Astrocyte of the hippocampus (primary cell): ENCODE measurements around the gene PNPLA8.
"Not testable (repeated sequence)": the region's sequence is repeated elsewhere in the genome, so short reads cannot be mapped to it uniquely, and the experiment has no call there.

ENCODE experiments used
- DNase-seq: peaks from one replicate; pipeline ENCODE4 v3.0.0; 2011; ENCODE audit warnings: low read depth, low spot score

Gene PNPLA8

GRCh38 chr7:108468246-108468645 lies 57.7 kb downstream of the PNPLA8 start:
- no peak for DNase-seq

- no peak for DNase-seq
Measured at GRCh38 chr7:108467391-108467790, 58.5 kb downstream of the PNPLA8 start.

- not testable (repeated sequence) for DNase-seq
Measured at GRCh38 chr7:108466322-108466721, 59.6 kb downstream of the PNPLA8 start.

GRCh38 chr7:108464743-108465142 lies 61.2 kb downstream of the PNPLA8 start:
- DNase-seq: no peak

GRCh38 chr7:108463613-108464012 lies 62.3 kb downstream of the PNPLA8 start:
- DNase-seq: no peak

GRCh38 chr7:108461840-108462239 lies 64.1 kb downstream of the PNPLA8 start:
- DNase-seq: no peak

GRCh38 chr7:108460964-108461363 lies 65.0 kb downstream of the PNPLA8 start:
- DNase-seq: no peak

GRCh38 chr7:108459922-108460551 lies 65.9 kb downstream of the PNPLA8 start:
- DNase-seq: peak; percentile 61

GRCh38 chr7:108457871-108458270 lies 68.1 kb downstream of the PNPLA8 start:
- no peak for DNase-seq

GRCh38 chr7:108456845-108457540 lies 68.9 kb downstream of the PNPLA8 start:
- no peak for DNase-seq

GRCh38 chr7:108455998-108456677 lies 69.8 kb downstream of the PNPLA8 start, which contains the start of gene NRCAM:
Gene NRCAM (minus strand): TSS chr7:108456436. CDS start chr7:108240064, 216,372 bp downstream.
- peak; percentile 96 for DNase-seq

GRCh38 chr7:108455551-108455997 lies 70.4 kb downstream of the PNPLA8 start:
- no peak for DNase-seq

- peak; percentile 80 for DNase-seq
Measured at GRCh38 chr7:108454674-108455550, 71.0 kb downstream of the PNPLA8 start.

- DNase-seq: no peak
Measured at GRCh38 chr7:108454317-108454673, 71.6 kb downstream of the PNPLA8 start.

GRCh38 chr7:108453320-108453719 lies 72.6 kb downstream of the PNPLA8 start:
- no peak for DNase-seq

GRCh38 chr7:108452707-108453106 lies 73.2 kb downstream of the PNPLA8 start:
- peak; percentile 55 for DNase-seq

- no peak for DNase-seq
Measured at GRCh38 chr7:108451296-108451848, 74.6 kb downstream of the PNPLA8 start.

- no peak for DNase-seq
Measured at GRCh38 chr7:108450160-108450559, 75.8 kb downstream of the PNPLA8 start.

GRCh38 chr7:108449521-108449920 lies 76.4 kb downstream of the PNPLA8 start:
- DNase-seq: no peak

- DNase-seq: peak; percentile 41
Measured at GRCh38 chr7:108448584-108449505, 77.1 kb downstream of the PNPLA8 start.
